GM08714 (cell line): ENCODE results near the gene CCDC170.

ENCODE experiments used
- H3K4me3 ChIP-seq: fragments of 200-500 bp; sonication (Bioruptor generic); 2 replicates; pipeline ENCODE4 v1.5.1; 2014; ENCODE audit warnings: mild to moderate bottlenecking, low read length, inconsistent platforms
- ZNF274 ChIP-seq: IDR thresholded peaks from 2 replicates; pipeline ENCODE4 v1.6.1; 2012; ENCODE audit warnings: mild to moderate bottlenecking, low read depth, low read length

CCDC170 gene

GRCh38 chr6:151590742-151591141, 96.9 kb downstream of the CCDC170 start:
- TF ChIP-seq ZNF274, result no peak
- H3K4me3 ChIP-seq, result no peak overlapping the region

DNA sequence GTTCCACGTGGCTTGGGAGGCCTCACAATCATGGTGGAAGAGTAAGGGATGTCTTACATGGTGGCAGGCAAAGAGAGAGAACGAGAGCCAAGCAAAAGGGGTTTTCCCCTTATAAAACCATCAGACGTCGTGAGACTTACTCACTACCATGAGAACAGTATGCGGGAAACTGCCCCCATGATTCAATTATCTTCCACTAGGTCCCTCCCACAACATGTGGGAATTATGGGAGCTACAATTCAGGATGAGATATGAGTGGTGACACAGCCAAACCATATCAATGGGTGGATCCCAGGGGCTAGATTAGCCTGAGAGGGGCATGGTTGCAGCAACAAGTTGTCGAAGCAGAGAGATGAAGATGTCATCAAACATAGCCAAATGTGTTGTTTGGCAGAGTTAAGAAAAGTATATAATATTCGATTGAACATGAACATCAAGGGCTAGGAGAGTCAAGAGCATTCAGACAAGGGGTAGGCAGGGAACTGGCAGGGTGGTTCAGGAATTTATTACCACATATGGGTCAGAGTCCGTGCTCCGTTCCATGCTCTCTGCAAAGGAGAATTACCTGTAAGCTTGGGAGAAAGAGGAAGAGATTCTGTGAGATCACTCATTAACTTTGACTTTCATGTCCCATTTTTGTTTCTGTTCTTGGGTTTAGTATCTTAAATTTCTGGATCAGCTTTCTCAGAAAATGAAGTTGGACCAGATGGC, 98.8 kb downstream of the CCDC170 start:
- no peak for TF ChIP-seq ZNF274
- no peak overlapping the region for H3K4me3 ChIP-seq

DNA sequence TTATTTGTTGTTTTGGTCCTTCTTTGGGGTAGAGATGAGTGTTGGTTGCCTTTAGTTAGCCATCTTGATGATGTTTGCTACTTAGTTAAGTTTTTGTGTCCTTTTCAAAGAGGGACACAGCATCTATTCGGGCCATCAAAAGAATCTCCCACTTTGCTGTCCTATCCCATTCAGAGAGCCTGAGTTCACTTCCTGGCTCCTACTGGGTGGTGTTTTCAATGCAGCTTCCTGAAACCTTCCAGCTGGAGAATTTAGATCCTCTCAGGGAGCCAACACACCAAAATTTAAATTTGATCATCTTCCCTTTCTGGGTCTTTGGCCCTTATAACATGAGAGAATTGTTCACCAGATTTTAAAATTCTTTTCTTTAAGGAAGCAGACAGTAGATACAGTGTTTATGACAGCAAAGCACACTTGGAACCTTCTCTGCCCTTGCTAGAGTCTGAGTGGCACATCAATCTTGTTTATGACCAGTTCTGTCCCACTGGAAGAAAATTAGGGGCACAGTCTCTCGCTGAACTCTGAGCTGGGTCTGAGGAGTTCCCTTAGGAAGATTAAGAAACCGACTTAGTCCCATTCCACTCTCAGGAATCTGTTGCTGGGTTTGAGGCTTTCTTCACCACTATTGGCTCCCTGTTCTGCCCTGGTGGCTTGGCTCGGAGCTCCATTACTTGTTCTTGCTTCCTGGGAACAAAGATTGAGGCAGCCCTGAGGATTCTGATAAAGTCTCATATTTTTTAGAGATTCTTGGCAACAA, 115.5 kb downstream of the CCDC170 start:
- TF ChIP-seq ZNF274, result no peak
- H3K4me3 ChIP-seq, result no peak overlapping the region

- H3K4me3 ChIP-seq, result no peak overlapping the region
- no peak for TF ChIP-seq ZNF274
Measured at GRCh38 chr6:151610326-151610725, 116.5 kb downstream of the CCDC170 start.

DNA sequence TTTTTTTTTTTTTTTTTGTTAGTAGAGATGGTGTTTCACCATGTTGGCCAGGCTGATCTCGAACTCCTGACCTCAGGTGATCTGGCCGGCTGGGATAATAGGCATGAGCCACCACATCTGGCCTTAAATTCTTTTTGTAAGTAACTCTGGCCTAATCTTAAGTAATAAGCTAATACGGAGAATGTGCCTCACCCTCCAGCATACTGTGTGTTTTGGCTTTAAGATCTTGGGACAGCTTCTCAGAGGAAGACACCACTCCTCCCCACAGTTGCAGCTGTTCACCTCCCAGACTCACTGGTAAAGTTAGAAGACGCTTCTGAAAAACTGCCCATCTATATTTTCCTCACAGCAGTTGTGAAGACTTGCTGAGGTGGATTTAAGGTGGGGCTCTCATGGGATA, 120.8 kb downstream of the CCDC170 start:
- TF ChIP-seq ZNF274, result no peak
- H3K4me3 ChIP-seq, result no peak overlapping the region

GRCh38 chr6:151616091-151616513, 122.3 kb downstream of the CCDC170 start:
- H3K4me3 ChIP-seq, result no peak overlapping the region
- no peak for TF ChIP-seq ZNF274

- no peak overlapping the region for H3K4me3 ChIP-seq
- no peak for TF ChIP-seq ZNF274
Measured at GRCh38 chr6:151616600-151616999, 122.8 kb downstream of the CCDC170 start.

- H3K4me3 ChIP-seq, result no peak overlapping the region
- no peak for TF ChIP-seq ZNF274
Measured at GRCh38 chr6:151617539-151617938, 123.7 kb downstream of the CCDC170 start.

GRCh38 chr6:151618717-151619116, 124.9 kb downstream of the CCDC170 start:
- TF ChIP-seq ZNF274, result no peak

DNA sequence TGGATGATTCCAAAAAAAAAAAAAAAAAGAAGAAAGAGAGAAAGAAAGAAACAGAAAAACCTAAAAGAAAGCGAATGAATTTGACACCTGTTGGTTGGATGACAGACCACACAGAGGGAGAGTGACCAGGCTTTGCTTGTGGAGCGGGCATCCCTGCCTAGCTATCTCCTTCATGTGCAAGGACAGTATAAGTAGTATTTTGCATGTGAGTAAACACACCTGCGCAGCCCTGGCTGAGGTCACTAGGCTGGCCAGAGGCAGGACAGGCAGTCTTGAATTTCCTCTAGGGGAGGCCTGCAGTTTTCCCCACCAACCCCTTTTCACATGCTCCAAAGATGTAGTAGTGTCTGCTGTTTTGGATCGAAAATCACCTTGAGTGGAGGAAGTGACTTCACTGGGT, 126.4 kb downstream of the CCDC170 start:
- TF ChIP-seq ZNF274, result no peak
- H3K4me3 ChIP-seq, result no peak overlapping the region

More at GRCh38 chr6:151618717-151619116, 124.9 kb downstream of the CCDC170 start:
- H3K4me3 ChIP-seq, result no peak overlapping the region

DNA sequence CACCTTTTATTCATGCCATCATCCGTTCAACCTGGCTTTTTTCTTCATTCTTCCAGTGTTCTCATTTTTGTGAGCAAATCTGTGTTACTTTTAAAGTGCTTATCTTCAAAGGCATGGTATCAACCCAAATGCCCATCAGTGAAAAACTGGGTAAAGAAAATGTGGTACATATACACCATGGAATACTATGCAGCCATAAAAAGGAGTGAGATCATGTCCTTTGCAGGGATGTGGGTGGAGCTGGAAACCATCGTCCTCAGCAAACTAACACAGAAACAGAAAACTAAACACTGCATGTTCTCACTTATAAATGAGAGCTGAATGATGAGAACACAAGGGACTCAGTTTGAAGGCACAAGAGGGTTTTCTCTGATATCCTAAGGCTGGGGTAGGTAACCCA, 130.3 kb downstream of the CCDC170 start:
- H3K4me3 ChIP-seq, result no peak overlapping the region
- no peak for TF ChIP-seq ZNF274

GRCh38 chr6:151624481-151624880, 130.7 kb downstream of the CCDC170 start:
- TF ChIP-seq ZNF274, result no peak
- no peak overlapping the region for H3K4me3 ChIP-seq

DNA sequence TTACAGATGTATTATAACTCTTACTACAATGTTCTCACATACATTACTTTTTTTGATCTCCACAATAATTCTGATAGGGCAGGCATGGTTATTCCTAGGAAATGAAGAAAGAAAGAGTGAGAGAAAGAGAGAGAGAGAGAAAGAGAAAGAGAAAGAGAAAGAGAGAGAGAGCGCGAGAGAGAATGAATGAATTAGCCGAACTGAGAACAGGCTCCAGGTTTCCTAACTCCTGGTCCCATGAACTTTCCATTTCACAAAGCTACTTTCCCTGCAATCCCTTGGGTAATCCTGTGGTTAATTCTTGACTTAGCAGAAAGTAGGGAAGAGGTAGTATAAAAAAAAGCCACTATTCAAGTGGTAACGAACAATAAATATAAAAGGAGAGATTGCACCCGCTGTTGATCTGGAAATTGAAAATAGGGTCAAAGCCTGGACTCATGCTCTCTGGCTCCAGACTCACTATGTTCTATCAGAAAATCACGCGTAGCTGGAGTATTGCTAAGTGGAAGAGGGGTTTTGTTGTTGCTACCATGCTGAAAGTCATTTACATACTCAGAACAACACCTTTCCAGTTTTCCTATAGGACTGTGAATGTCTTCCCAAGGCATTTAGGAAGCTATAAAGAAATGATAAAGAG, 131.2 kb downstream of the CCDC170 start:
- no peak for TF ChIP-seq ZNF274
- no peak overlapping the region for H3K4me3 ChIP-seq

- H3K4me3 ChIP-seq, result no peak overlapping the region
- TF ChIP-seq ZNF274, result no peak
Measured at GRCh38 chr6:151627689-151628444, 134.1 kb downstream of the CCDC170 start.
